Liver (tissue), 3 donors: ENCODE data around the gene ETFBKMT.
"Not testable (repeated sequence)": the region's sequence is repeated elsewhere in the genome, so short reads cannot be mapped to it uniquely, and the experiment has no call there.

ENCODE experiments used
- FOXA1 ChIP-seq: IDR thresholded peaks from 2 replicates; pipeline ENCODE4 v1.6.1; 2016; ENCODE audit warnings: antibody characterized with exemption
- GABPA ChIP-seq, 2 donors: IDR thresholded peaks in 1 of 2; conservative IDR thresholded peaks in 1 of 2; 2 replicates each; pipeline ENCODE4 v1.6.1; 2016; ENCODE audit warnings: antibody characterized with exemption in 2 of 2, mild to moderate bottlenecking in 1 of 2, moderate library complexity in 1 of 2
- JUND ChIP-seq, 2 donors: IDR thresholded peaks; 2 replicates each; pipeline ENCODE4 v1.6.1; 2016; ENCODE audit warnings: antibody characterized with exemption in 2 of 2
- SP1 ChIP-seq: IDR thresholded peaks from 2 replicates; pipeline ENCODE4 v1.6.1; 2018; ENCODE audit warnings: antibody characterized with exemption, mild to moderate bottlenecking
- YY1 ChIP-seq: IDR thresholded peaks from 2 replicates; pipeline ENCODE4 v1.6.1; 2016; ENCODE audit warnings: antibody characterized with exemption, mild to moderate bottlenecking
- TF ChIP-seq, protein P1 (sequence below): fragments of 150-350 bp; IDR thresholded peaks from 2 replicates; pipeline ENCODE4 v1.5.1; 2017; ENCODE audit warnings: improper control_type of control experiment, low read depth, low read length; ENCODE audit not compliant: missing input control
- TF ChIP-seq, protein P2 (sequence below): IDR thresholded peaks from 2 replicates; pipeline ENCODE4 v1.6.1; 2016; ENCODE audit warnings: antibody characterized with exemption
- TF ChIP-seq, protein P3 (sequence below): IDR thresholded peaks from 2 replicates; pipeline ENCODE4 v1.6.1; 2016; ENCODE audit warnings: antibody characterized with exemption
- TF ChIP-seq, protein P4 (sequence below): IDR thresholded peaks from 2 replicates; pipeline ENCODE4 v1.6.1; 2016; ENCODE audit warnings: antibody characterized with exemption, mild to moderate bottlenecking
- donor health status: healthy.
- donor health status: healthy.

DNA sequence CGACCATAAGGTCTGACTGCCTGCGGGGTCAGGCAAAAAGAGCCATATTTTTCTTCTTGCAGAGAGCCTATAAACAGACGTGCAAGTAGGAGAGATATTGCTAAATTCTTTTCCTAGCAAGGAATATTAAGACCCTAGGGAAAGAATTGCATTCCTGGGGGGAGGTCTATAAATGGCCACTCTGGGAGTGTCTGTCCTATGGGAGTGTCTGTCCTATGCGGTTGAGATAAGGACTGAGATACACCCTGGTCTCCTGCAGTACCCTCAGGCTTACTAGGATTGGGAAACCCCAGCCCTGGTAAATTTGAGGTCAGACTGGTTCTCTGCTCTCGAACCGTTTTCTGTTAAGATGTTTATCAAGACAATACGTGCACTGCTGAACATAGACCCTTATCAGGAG, 48.6 kb downstream of the ETFBKMT start:
- TF ChIP-seq, protein P1, sequence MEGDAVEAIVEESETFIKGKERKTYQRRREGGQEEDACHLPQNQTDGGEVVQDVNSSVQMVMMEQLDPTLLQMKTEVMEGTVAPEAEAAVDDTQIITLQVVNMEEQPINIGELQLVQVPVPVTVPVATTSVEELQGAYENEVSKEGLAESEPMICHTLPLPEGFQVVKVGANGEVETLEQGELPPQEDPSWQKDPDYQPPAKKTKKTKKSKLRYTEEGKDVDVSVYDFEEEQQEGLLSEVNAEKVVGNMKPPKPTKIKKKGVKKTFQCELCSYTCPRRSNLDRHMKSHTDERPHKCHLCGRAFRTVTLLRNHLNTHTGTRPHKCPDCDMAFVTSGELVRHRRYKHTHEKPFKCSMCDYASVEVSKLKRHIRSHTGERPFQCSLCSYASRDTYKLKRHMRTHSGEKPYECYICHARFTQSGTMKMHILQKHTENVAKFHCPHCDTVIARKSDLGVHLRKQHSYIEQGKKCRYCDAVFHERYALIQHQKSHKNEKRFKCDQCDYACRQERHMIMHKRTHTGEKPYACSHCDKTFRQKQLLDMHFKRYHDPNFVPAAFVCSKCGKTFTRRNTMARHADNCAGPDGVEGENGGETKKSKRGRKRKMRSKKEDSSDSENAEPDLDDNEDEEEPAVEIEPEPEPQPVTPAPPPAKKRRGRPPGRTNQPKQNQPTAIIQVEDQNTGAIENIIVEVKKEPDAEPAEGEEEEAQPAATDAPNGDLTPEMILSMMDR = not testable (repeated sequence)
- not testable (repeated sequence) for TF ChIP-seq GABPA (IDR thresholded peaks at IDR 0.05 in 1 of 2, conservative IDR thresholded peaks at IDR 0.05 in 1 of 2); JUND (IDR thresholded peaks at IDR 0.05); FOXA1; SP1; YY1
- TF ChIP-seq, protein P2, sequence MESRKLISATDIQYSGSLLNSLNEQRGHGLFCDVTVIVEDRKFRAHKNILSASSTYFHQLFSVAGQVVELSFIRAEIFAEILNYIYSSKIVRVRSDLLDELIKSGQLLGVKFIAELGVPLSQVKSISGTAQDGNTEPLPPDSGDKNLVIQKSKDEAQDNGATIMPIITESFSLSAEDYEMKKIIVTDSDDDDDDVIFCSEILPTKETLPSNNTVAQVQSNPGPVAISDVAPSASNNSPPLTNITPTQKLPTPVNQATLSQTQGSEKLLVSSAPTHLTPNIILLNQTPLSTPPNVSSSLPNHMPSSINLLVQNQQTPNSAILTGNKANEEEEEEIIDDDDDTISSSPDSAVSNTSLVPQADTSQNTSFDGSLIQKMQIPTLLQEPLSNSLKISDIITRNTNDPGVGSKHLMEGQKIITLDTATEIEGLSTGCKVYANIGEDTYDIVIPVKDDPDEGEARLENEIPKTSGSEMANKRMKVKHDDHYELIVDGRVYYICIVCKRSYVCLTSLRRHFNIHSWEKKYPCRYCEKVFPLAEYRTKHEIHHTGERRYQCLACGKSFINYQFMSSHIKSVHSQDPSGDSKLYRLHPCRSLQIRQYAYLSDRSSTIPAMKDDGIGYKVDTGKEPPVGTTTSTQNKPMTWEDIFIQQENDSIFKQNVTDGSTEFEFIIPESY = not testable (repeated sequence)
- TF ChIP-seq, protein P3, sequence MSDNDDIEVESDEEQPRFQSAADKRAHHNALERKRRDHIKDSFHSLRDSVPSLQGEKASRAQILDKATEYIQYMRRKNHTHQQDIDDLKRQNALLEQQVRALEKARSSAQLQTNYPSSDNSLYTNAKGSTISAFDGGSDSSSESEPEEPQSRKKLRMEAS = not testable (repeated sequence)
- TF ChIP-seq, protein P4, sequence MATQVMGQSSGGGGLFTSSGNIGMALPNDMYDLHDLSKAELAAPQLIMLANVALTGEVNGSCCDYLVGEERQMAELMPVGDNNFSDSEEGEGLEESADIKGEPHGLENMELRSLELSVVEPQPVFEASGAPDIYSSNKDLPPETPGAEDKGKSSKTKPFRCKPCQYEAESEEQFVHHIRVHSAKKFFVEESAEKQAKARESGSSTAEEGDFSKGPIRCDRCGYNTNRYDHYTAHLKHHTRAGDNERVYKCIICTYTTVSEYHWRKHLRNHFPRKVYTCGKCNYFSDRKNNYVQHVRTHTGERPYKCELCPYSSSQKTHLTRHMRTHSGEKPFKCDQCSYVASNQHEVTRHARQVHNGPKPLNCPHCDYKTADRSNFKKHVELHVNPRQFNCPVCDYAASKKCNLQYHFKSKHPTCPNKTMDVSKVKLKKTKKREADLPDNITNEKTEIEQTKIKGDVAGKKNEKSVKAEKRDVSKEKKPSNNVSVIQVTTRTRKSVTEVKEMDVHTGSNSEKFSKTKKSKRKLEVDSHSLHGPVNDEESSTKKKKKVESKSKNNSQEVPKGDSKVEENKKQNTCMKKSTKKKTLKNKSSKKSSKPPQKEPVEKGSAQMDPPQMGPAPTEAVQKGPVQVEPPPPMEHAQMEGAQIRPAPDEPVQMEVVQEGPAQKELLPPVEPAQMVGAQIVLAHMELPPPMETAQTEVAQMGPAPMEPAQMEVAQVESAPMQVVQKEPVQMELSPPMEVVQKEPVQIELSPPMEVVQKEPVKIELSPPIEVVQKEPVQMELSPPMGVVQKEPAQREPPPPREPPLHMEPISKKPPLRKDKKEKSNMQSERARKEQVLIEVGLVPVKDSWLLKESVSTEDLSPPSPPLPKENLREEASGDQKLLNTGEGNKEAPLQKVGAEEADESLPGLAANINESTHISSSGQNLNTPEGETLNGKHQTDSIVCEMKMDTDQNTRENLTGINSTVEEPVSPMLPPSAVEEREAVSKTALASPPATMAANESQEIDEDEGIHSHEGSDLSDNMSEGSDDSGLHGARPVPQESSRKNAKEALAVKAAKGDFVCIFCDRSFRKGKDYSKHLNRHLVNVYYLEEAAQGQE = not testable (repeated sequence)
